Ovary (tissue), 9 donors: Measurements from ENCODE around the gene GPR137C. TPM values are rescaled to one million over a fixed set of nuclear protein-coding genes. Genes with fewer than 3 reads are reported as not detected.

Source experiments
- DNase-seq, 5 donors: peaks; one replicate each; pipeline ENCODE4 v3.0.0-alpha.2; 2019 to 2020
- H3K27ac ChIP-seq, 2 donors: fragments of 200-600 bp; one replicate each; pipeline versions ENCODE4 v1.5.1 to v1.8.0; 2019 to 2022
- H3K27me3 ChIP-seq: fragments of 200-600 bp; one replicate; pipeline ENCODE4 v1.8.0; 2022
- H3K36me3 ChIP-seq: fragments of 200-600 bp; sonication (generic); one replicate; pipeline ENCODE4 v1.5.1; 2019
- H3K4me1 ChIP-seq: one replicate; pipeline ENCODE4 v1.8.1; 2013; ENCODE audit warnings: mild to moderate bottlenecking, moderate library complexity; ENCODE audit not compliant: insufficient read depth
- H3K4me3 ChIP-seq: fragments of 200-600 bp; sonication (generic); one replicate; pipeline ENCODE4 v1.5.1; 2017
- H3K9me3 ChIP-seq, 2 donors: fragments of 200-600 bp in 1 of 2; sonication (generic) in 1 of 2; one replicate each; pipeline versions ENCODE4 v1.5.1 to v1.8.1; 2013 to 2019; ENCODE audit warnings: mild to moderate bottlenecking in 1 of 2, moderate library complexity in 1 of 2
- EP300 ChIP-seq: sonication (generic); formaldehyde crosslinking; IDR thresholded peaks from one replicate; pipeline ENCODE4 v1.6.1; 2017; ENCODE audit warnings: antibody characterized with exemption
- POLR2A ChIP-seq: fragments of 450-650 bp; IDR thresholded peaks from one replicate; pipeline ENCODE4 v1.6.1; 2017; ENCODE audit warnings: antibody characterized with exemption, mild to moderate bottlenecking, moderate library complexity
- WGBS, 3 donors: extraction: QIAGEN DNeasy Blood & Tissue Kit in 1 of 3; methylation state at CpG; one replicate each; pipeline versions ENCODE4 v1.1.5 to v1.1.7; 2013 to 2017; 5-methylcytosine and 5-hydroxymethylcytosine counted together
- intact Hi-C, 4 donors: fragments of 100-400 bp; cut with DNase I; formaldehyde crosslinking; loops; one replicate each; pipeline versions ENCODE4 v1.11.0 to v1.15.1; 2022 to 2023
- polyA plus RNA-seq, 2 donors: library from polyadenylated mRNA; stranded (reverse); fragments of 200-250 nt in 1 of 2; fragments of 350-450 nt in 1 of 2; fragmentation: Illumina TruSeq in 1 of 2; extraction: RNeasy Lipid Tissue Mini Kit (QIAGEN cat#74804) in 1 of 2; gene quantifications; one replicate each; pipeline ENCODE4 v1.2.3, GENCODE V29; 2013 to 2014
- total RNA-seq, 7 donors: library from RNA; depleted of rRNA in 2 of 7; stranded (reverse); fragments of >200 nt in 2 of 7; fragmentation: NEBNext Ultra II Directional in 3 of 7; extraction: Animal tissue kit (Norgen Biotek cat#: 25700) in 3 of 7; gene quantifications; one replicate each; pipeline versions ENCODE4 v1.1.0 to v1.2.4, GENCODE V29; 2016 to 2023
- TF ChIP-seq, protein P1 (sequence below), 3 donors: fragments of 450-650 bp in 2 of 3; fragments of 200-600 bp in 1 of 3; IDR thresholded peaks; one replicate each; pipeline versions ENCODE4 v1.5.1 to v1.8.0; 2016 to 2022; ENCODE audit warnings: antibody characterized with exemption in 3 of 3, mild to moderate bottlenecking in 1 of 3
- donor health status: DM: no; HTN: no; CAD: no; lungs with moderate emphysema.
- donor health status: DM: no; HTN: no; CAD: no.
- donor health status: Bipolar disorder and iron deficiency.
- donor health status: DM: yes; HTN: yes; CAD: no.
- donor health status: DM: no; HTN: no; CAD: no.
- donor health status: DM: yes; HTN: yes; CAD: no.

The GPR137C gene
- total and polyA plus RNA-seq, 9 donors, result 0.43 to 1.0 (median 0.50) TPM

DNA sequence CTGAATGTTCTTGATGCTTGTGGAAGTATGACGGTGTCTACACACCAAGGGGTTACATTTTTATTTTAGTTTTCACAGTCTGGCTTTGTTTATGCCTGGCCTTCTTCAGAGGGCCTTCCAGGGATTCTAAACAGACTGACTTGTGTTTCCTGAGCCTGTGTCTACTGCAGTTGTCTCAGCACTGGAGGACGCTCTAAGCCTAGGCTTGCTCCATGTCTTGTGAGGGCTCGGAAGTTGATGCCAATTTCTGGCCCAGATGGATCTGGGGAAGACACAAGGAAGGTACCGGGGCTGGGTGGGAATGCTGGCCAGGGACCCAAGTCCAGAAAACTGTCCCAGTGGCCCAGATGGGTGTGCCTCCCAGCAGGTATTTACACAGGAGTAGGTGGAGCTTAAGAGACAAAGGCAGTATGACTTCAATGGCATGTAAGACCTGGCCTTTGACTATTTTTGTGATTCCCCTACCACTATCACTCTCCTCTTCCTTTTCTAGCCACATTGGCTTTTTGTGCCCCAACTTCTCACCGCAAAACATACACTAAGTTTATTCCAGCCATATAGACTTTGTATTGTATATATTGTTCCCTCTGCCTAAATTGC lies 56.9 kb downstream of the GPR137C start:
- H3K4me1 ChIP-seq, result no peaks in the 10 kb centered on the region
- H3K27me3 ChIP-seq, result no peaks in the 10 kb centered on the region
- H3K9me3 ChIP-seq, result no peaks in the 10 kb centered on the region
- H3K27ac ChIP-seq, result no peak overlapping the region
- intact Hi-C loops, result no loop called here
- 94 to 98% (median 98%) methylated on average over 5 of the region's 5 CpGs for WGBS, 3 donors
- TF ChIP-seq, protein P1, sequence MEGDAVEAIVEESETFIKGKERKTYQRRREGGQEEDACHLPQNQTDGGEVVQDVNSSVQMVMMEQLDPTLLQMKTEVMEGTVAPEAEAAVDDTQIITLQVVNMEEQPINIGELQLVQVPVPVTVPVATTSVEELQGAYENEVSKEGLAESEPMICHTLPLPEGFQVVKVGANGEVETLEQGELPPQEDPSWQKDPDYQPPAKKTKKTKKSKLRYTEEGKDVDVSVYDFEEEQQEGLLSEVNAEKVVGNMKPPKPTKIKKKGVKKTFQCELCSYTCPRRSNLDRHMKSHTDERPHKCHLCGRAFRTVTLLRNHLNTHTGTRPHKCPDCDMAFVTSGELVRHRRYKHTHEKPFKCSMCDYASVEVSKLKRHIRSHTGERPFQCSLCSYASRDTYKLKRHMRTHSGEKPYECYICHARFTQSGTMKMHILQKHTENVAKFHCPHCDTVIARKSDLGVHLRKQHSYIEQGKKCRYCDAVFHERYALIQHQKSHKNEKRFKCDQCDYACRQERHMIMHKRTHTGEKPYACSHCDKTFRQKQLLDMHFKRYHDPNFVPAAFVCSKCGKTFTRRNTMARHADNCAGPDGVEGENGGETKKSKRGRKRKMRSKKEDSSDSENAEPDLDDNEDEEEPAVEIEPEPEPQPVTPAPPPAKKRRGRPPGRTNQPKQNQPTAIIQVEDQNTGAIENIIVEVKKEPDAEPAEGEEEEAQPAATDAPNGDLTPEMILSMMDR (IDR thresholded peaks at IDR 0.05), result no peak
- TF ChIP-seq EP300 (no peak), POLR2A (no peak)
- H3K4me3 ChIP-seq, result no peak overlapping the region
- DNase-seq, result no peak
- no peaks in the 10 kb centered on the region for H3K36me3 ChIP-seq

DNA sequence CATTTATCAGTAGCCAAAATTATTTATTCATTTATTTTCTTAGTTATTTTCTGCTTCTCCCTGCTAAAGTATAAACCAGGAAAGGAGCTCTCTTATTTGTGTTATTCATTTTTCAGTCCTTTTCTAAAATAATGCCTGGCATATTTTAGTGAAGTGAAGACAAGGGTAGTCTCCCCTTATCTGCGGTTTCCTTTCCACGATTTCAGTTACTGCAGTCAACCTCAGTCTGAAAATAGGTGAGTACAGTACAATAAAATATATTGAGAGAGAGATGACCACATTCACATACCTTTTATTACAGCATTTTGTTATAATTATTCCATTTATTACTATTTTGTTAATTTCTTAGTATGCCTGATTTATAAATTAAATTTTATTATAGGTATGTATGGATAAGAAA lies 57.6 kb downstream of the GPR137C start:
- H3K9me3 ChIP-seq, result no peaks in the 10 kb centered on the region
- no peak for DNase-seq
- H3K36me3 ChIP-seq, result no peaks in the 10 kb centered on the region
- 79 to 92% (median 80%) methylated on average over 2 of the region's 2 CpGs for WGBS, 3 donors
- intact Hi-C loops, result no loop called here
- TF ChIP-seq POLR2A, result no peak
- TF ChIP-seq, protein P1 (IDR thresholded peaks at IDR 0.05), result no peak
- TF ChIP-seq EP300, result no peak
- H3K4me3 ChIP-seq, result no peak overlapping the region
- no peaks in the 10 kb centered on the region for H3K27me3 ChIP-seq
- no peak overlapping the region for H3K27ac ChIP-seq
- no peaks in the 10 kb centered on the region for H3K4me1 ChIP-seq

DNA sequence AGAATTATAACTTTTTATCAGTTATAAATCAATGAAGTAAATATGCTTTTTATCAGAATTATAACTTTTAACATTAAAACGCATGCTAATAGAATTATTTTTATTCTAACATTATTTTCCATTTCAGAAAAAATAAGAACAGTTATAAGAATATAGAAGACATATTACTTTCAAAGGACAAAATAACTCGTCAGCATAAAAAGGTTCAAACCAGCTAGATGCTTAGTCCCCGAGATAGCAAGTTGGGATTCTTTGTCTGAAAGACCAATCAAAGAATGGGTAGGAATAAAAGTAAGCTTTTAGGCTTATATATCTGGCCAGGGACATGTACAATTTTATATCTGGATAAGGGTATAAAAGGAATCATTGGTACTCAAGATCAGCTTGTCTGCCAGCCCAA lies 66.0 kb downstream of the GPR137C start:
- H3K36me3 ChIP-seq, result no peaks in the 10 kb centered on the region
- no peak for DNase-seq
- no peaks in the 10 kb centered on the region for H3K27me3 ChIP-seq
- TF ChIP-seq, protein P1 (IDR thresholded peaks at IDR 0.05), result no peak
- TF ChIP-seq EP300, result no peak
- TF ChIP-seq POLR2A, result no peak
- intact Hi-C loops, result no loop called here
- H3K9me3 ChIP-seq, result no peaks in the 10 kb centered on the region
- 96 to 98% (median 97%) methylated on average over 3 of the region's 3 CpGs for WGBS, 3 donors
- H3K4me1 ChIP-seq, result no peaks in the 10 kb centered on the region
- H3K27ac ChIP-seq, result no peak overlapping the region
- no peak overlapping the region for H3K4me3 ChIP-seq

DNA sequence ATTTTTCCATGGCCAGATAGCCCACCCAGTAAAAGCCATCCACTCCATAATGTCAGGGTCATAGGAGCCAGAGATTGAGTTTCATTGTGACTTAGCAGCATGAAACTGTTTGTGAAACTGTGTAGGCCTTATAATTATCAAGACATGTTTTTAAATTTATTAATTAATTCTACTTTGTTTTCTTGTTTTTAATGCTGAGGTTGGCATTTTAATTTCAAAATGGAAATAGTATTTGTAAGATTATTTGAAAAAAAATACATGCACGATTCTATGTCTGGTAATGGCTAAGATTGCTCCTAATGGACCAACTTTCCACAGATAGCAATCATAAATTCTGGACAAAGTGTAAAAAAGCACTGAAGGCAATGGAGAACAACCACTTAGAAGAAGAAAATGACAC lies 67.1 kb downstream of the GPR137C start:
- H3K4me1 ChIP-seq, result no peaks in the 10 kb centered on the region
- no peaks in the 10 kb centered on the region for H3K27me3 ChIP-seq
- DNase-seq, result no peak
- intact Hi-C loops, result no loop called here
- no peak overlapping the region for H3K27ac ChIP-seq
- no peak overlapping the region for H3K4me3 ChIP-seq
- no peaks in the 10 kb centered on the region for H3K9me3 ChIP-seq
- WGBS, 3 donors, result 95 to 99% (median 97%) methylated on average over 1 of the region's 1 CpG
- H3K36me3 ChIP-seq, result no peaks in the 10 kb centered on the region
- no peak for TF ChIP-seq POLR2A
- TF ChIP-seq EP300, result no peak
- TF ChIP-seq, protein P1 (IDR thresholded peaks at IDR 0.05), result no peak
